ENCODE results near the gene CACNA1C. TPM values are rescaled to one million over a fixed set of nuclear protein-coding genes. Genes with fewer than 3 reads are reported as not detected.

Gene CACNA1C
- total RNA-seq, 6 donors from 2014 or later = 5.2 to 45.1 (median 8.8) TPM

DNA sequence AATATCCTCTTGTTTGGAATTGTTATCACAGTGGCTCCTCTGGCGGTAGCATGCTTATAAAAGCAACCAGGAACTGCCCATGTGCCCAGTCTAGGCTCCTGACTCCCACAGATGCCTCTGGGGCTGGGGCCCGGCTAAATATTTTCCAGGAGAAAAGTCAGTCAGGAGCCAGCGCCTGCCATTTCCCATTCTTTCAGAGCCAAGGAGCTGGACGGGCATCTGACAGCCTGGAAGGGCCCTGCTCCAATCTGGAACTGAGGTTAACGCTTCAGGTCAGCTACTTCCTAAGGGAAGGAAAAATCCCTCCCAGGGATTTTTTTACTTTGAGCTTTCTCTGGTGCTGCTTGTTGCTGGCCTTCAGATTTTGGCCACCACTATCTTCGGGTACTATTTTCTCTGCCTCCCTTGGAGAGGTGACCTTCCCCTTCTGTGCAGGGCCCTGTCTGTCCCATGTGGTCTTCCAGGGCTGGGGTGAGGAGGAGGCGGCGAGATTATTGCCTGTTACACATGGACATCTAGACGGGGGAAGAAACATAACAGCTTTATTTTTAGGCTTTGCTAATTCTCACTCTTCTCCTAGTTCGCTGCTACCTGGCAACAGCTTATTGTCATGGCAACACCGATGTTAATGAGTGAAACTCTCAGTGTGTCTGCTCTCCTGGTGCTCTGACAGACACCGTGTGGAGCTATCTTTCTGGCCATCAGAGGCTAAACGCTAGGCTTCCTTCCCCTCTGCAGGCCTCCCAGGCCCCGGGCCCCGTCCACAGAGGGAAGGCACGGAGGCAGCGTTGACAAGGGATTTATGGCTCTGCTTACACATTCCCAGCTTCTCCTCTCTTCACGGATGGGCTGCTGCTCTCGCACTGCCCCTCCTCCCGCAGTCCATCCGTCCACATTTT, 160.4 kb downstream of the CACNA1C start:
- no peaks in the 10 kb centered on the region for H3K4me1 ChIP-seq
- no peak for ATAC-seq (ENCODE audit: low FRiP score in 2 of 2)
- no peak for DNase-seq
- TF ChIP-seq POLR2AphosphoS5 (IDR thresholded peaks at IDR 0.05) (no peak), POLR2A (IDR thresholded peaks at IDR 0.05) (no peak), EP300 (IDR thresholded peaks at IDR 0.05) (no peak)
- TF ChIP-seq, protein P1, sequence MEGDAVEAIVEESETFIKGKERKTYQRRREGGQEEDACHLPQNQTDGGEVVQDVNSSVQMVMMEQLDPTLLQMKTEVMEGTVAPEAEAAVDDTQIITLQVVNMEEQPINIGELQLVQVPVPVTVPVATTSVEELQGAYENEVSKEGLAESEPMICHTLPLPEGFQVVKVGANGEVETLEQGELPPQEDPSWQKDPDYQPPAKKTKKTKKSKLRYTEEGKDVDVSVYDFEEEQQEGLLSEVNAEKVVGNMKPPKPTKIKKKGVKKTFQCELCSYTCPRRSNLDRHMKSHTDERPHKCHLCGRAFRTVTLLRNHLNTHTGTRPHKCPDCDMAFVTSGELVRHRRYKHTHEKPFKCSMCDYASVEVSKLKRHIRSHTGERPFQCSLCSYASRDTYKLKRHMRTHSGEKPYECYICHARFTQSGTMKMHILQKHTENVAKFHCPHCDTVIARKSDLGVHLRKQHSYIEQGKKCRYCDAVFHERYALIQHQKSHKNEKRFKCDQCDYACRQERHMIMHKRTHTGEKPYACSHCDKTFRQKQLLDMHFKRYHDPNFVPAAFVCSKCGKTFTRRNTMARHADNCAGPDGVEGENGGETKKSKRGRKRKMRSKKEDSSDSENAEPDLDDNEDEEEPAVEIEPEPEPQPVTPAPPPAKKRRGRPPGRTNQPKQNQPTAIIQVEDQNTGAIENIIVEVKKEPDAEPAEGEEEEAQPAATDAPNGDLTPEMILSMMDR (IDR thresholded peaks at IDR 0.05) = no peak
- H3K27ac ChIP-seq = no peak overlapping the region
- 51 to 61% methylated on average over 16 to 21 of the region's 21 CpGs for WGBS, 2 donors
- H3K36me3 ChIP-seq = no peaks in the 10 kb centered on the region
- H3K9me3 ChIP-seq = no peaks in the 10 kb centered on the region
- H3K4me3 ChIP-seq = no peak overlapping the region
- no peaks in the 10 kb centered on the region for H3K27me3 ChIP-seq

DNA sequence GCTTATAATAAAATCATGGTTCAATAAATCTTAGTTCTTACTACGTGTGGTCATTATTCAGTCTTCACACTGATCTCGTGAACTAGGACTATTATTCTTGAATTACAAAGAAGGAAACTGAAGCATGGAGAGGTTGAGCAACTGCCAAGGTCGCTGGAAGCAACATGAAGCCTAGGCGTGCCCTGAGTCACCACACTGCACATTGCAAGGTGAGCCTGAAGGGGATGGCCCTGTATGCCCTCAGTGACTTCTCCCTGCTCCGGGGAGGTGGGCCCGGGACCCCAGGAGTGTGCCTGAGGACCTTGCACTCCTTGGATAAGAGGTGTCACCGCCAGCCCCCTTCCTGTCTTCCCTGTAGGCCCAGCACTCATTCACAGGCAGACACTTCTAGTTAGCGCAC, 161.6 kb downstream of the CACNA1C start:
- no peak for ATAC-seq (ENCODE audit: low FRiP score in 2 of 2)
- Histone ChIP-seq H3K9me3 (no peaks in the 10 kb centered on the region), H3K36me3 (no peaks in the 10 kb centered on the region), H3K4me1 (no peaks in the 10 kb centered on the region), H3K27ac (no peak overlapping the region), H3K27me3 (no peaks in the 10 kb centered on the region), H3K4me3 (no peak overlapping the region)
- TF ChIP-seq POLR2AphosphoS5 (IDR thresholded peaks at IDR 0.05) (no peak), EP300 (IDR thresholded peaks at IDR 0.05) (no peak), POLR2A (IDR thresholded peaks at IDR 0.05) (no peak)
- TF ChIP-seq, protein P1 (IDR thresholded peaks at IDR 0.05) = no peak
- 71 to 74% methylated on average over 5 to 8 of the region's 8 CpGs for WGBS, 2 donors
- DNase-seq = no peak

DNA sequence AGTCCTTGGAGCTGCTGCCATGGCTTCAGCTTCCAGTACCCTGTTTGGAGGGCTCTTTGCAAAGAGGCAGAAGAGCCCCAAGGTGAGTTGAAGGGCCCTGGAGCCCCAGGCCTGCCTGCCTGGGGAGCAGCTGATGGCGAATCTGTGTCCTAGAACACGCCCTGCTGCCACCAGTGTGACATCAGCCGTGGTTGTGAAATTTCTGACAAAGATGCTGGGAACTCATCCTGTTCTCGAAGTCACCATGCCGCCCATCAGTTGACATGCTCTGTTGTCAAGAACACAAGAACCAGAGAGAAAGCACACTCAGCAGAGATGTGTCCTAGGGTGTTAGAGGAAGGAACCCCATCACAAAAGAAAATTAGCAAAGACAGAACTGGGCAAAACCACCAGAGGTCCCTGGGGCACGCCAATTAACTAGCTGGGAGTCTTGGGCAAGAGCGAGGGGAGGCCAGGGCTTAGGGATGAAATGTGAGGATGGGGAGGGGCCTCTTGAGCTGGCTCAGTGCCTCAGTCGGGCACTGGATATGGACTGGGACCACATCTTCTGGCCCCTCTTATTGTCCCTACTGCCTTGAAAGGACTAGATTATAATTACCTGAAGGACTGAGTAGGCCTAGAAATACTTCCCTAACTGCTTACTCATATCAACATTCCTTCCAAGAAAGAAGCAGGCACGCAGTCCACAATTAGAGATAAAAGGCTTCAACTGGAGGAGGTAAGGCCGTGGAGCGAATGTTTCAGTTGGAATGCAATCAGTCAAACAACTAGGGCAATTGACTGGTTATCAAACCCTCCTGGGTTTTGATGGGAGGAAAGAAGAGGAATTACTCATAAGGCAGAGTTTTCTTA, 163.1 kb downstream of the CACNA1C start:
- H3K27ac ChIP-seq = no peak overlapping the region
- DNase-seq (no peak), ATAC-seq (ENCODE audit: low FRiP score in 2 of 2) (no peak)
- H3K36me3 ChIP-seq = no peaks in the 10 kb centered on the region
- H3K27me3 ChIP-seq = no peaks in the 10 kb centered on the region
- WGBS, 2 donors = 83 to 87% methylated on average over 10 to 11 of the region's 11 CpGs
- H3K9me3 ChIP-seq = no peaks in the 10 kb centered on the region
- no peaks in the 10 kb centered on the region for H3K4me1 ChIP-seq
- TF ChIP-seq POLR2A (IDR thresholded peaks at IDR 0.05) (no peak), EP300 (IDR thresholded peaks at IDR 0.05) (no peak), POLR2AphosphoS5 (IDR thresholded peaks at IDR 0.05) (no peak)
- TF ChIP-seq, protein P1 (IDR thresholded peaks at IDR 0.05) = no peak
- no peak overlapping the region for H3K4me3 ChIP-seq

DNA sequence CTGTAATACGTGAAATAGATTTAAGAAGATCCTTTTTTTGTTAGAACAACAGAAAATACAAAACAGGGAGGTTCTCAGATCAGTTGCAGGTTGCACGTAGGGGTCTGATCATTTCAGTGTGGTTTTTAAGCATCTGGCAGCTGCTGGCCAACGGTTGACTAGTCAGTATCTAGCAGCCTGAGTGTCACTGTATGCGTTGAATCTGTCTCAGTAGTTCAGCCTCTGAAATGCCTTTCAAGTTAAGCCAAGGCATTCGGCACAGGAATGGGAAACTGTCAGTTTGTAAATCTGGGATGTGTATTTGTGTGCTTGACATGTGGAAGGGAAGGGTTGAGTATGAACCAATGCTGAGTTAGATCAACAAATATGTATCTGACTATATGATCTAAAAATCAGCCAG, 165.9 kb downstream of the CACNA1C start:
- ATAC-seq (ENCODE audit: low FRiP score in 2 of 2) (no peak), DNase-seq (no peak)
- Histone ChIP-seq H3K27ac (no peak overlapping the region), H3K36me3 (no peaks in the 10 kb centered on the region), H3K9me3 (no peaks in the 10 kb centered on the region), H3K27me3 (no peaks in the 10 kb centered on the region), H3K4me1 (no peaks in the 10 kb centered on the region), H3K4me3 (no peak overlapping the region)
- TF ChIP-seq POLR2AphosphoS5 (IDR thresholded peaks at IDR 0.05) = no peak
- TF ChIP-seq EP300 (IDR thresholded peaks at IDR 0.05) = no peak
- TF ChIP-seq POLR2A (IDR thresholded peaks at IDR 0.05) = no peak
- TF ChIP-seq, protein P1 (IDR thresholded peaks at IDR 0.05) = no peak
- 65 to 71% methylated on average over 5 of the region's 5 CpGs for WGBS, 2 donors

Measured in upper lobe of left lung (tissue), 6 donors.